ENCODE measurements around the gene ZNF74. TPM values are rescaled to one million over a fixed set of nuclear protein-coding genes. Genes with fewer than 3 reads are reported as not detected.
A peak's percentile ranks its signal among the peaks of the same experiment; 100 is the strongest.

The ZNF74 gene
- total and polyA plus RNA-seq, 8 donors = 5.0 to 9.1 (median 5.7) TPM

GRCh38 chr22:20395907-20396287 lies 1.9 kb downstream of the ZNF74 start:
- no peak for ATAC-seq
- Histone ChIP-seq H3K9me3 (no peaks in the 10 kb centered on the region), H3K36me3 (no peaks in the 10 kb centered on the region), H3K4me1 (peaks cover 0 to 18% (median 14%) of the 10 kb centered on the region in 3 donors), H3K4me3 (no peak overlapping the region), H3K27me3 (no peaks in the 10 kb centered on the region), H3K27ac (no peak overlapping the region)
- 63 to 71% methylated on average over 2 of the region's 2 CpGs for WGBS, 2 donors
- no peak for FAIRE-seq
- intact Hi-C loops (cut with DNase I) = no loop called here
- DNase-seq = no peak
- TF ChIP-seq, protein P1, sequence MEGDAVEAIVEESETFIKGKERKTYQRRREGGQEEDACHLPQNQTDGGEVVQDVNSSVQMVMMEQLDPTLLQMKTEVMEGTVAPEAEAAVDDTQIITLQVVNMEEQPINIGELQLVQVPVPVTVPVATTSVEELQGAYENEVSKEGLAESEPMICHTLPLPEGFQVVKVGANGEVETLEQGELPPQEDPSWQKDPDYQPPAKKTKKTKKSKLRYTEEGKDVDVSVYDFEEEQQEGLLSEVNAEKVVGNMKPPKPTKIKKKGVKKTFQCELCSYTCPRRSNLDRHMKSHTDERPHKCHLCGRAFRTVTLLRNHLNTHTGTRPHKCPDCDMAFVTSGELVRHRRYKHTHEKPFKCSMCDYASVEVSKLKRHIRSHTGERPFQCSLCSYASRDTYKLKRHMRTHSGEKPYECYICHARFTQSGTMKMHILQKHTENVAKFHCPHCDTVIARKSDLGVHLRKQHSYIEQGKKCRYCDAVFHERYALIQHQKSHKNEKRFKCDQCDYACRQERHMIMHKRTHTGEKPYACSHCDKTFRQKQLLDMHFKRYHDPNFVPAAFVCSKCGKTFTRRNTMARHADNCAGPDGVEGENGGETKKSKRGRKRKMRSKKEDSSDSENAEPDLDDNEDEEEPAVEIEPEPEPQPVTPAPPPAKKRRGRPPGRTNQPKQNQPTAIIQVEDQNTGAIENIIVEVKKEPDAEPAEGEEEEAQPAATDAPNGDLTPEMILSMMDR (IDR thresholded peaks at IDR 0.05) = no peak

DNA sequence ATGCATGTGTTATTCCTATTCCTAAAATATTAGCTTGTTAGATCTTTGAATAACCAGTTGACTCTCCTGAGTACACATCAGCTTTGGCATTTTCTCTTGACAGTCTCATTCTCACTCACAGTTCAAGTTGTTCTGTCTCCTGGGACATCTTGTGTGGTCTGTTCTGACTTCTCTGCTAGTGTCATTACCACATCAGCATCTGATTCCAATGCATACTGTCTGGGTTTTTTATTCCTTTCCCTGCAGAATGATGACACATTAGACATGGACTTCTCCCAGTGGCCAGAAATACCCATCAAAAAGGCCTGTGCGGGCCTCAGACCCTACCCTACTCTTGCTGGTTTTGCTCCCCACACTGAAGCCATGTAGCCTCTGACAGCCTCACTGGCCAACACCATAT lies 2.7 kb downstream of the ZNF74 start:
- TF ChIP-seq, protein P1 (IDR thresholded peaks at IDR 0.05) = no peak
- ATAC-seq = no peak

DNA sequence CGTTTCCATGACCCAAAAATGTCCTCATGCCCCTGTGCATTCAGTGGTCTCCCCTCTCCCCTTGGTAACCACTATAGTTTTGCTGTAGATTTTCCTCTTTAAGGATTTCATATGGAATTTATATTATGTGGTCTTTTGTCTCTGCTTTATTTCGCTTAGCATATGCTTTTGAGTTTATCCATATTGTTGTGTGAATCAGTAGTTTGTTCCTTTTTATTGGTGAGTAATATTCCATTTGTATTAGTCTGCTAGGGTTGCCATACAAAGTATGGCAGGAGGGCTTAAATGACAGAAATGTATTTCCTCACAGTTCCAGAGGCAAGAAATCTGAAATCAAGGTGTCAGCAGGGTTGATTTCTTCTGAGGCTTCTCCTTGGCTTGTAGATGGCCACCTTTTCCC lies 3.5 kb downstream of the ZNF74 start:
- H3K4me3 ChIP-seq = no peak overlapping the region
- no peaks in the 10 kb centered on the region for H3K36me3 ChIP-seq
- ATAC-seq (no peak), FAIRE-seq (no peak), DNase-seq (no peak)
- WGBS, 2 donors = 88 to 89% methylated on average over 2 of the region's 2 CpGs
- H3K27me3 ChIP-seq = no peaks in the 10 kb centered on the region
- no peak overlapping the region for H3K27ac ChIP-seq
- H3K9me3 ChIP-seq = no peaks in the 10 kb centered on the region
- TF ChIP-seq, protein P1 (IDR thresholded peaks at IDR 0.05) = no peak
- H3K4me1 ChIP-seq = peaks cover 0 to 18% (median 14%) of the 10 kb centered on the region in 3 donors
- intact Hi-C loops (cut with DNase I) = no loop called here

More for the DNA sequence above, 2.7 kb downstream of the ZNF74 start:
- Histone ChIP-seq H3K4me3 (no peak overlapping the region), H3K36me3 (no peaks in the 10 kb centered on the region), H3K27me3 (no peaks in the 10 kb centered on the region), H3K9me3 (no peaks in the 10 kb centered on the region), H3K4me1 (peaks cover 0 to 18% (median 14%) of the 10 kb centered on the region in 3 donors), H3K27ac (no peak overlapping the region)
- DNase-seq (no peak), FAIRE-seq (no peak)
- 96% methylated on average over 1 of the region's 1 CpG for WGBS, 2 donors
- intact Hi-C loops (cut with DNase I) = no loop called here

DNA sequence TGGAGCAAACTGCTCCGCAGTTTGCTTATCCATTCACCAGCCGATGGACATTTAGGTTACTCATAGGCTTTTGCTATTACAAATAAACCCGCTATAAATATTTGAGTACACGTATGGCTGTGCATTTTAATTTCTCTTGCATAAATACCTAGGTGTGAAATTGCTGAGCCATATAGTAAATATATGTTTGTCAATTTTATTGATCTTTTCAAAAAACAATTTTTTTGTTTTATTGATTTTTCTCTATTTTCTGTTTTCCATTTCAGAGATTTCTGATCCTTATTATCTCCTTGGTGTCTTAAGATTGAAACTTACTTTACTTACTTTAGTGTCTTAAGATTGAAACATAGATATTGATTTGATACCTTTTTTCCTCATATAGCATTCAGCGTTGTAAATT lies 4.5 kb downstream of the ZNF74 start:
- Histone ChIP-seq H3K4me1 (peaks cover 0 to 18% (median 14%) of the 10 kb centered on the region in 3 donors), H3K27me3 (no peaks in the 10 kb centered on the region), H3K9me3 (no peaks in the 10 kb centered on the region), H3K27ac (no peak overlapping the region), H3K36me3 (no peaks in the 10 kb centered on the region), H3K4me3 (no peak overlapping the region)
- FAIRE-seq (no peak), ATAC-seq (no peak), DNase-seq (no peak)
- intact Hi-C loops (cut with DNase I) = no loop called here
- TF ChIP-seq, protein P1 (IDR thresholded peaks at IDR 0.05) = no peak
- WGBS, 2 donors = 94 to 95% methylated on average over 5 of the region's 5 CpGs

DNA sequence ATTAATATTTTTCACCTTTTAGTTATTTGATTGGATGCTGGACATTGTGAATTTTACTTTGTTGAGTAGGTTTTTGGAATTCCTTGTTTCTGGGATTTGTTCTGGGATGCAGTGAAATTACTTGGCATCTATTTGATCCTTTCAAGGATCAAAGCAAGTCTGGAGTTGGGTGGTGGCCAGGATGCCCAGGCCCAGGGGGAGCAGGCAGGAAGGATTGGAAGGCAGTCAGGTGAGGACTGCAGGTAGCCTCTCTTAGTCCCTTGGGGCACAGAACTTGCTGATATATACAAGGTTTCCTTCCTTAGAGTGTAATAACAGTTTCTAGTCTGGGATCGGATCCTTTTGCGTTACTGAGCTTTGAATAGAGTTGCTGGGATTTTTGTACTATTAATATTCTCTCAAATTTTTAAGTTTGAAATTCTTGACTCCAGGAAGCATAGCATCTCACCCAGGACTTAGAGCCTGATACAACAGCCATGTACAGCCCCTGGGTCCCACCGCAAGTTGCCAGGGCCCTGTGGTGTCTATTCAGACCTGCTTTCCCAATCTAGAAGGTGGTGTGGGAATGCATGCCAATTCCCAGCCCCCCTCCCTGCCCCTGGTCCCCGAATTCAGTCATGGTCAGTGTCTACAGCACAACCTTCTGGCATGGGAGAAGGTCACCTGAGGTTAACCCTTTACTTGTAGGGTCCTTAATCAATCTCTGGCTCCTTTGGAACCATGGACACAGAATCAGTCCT lies 6.1 kb downstream of the ZNF74 start:
- no peaks in the 10 kb centered on the region for H3K9me3 ChIP-seq
- 60 to 70% methylated on average over 4 of the region's 4 CpGs for WGBS, 2 donors
- DNase-seq = no peak
- H3K27me3 ChIP-seq = no peaks in the 10 kb centered on the region
- H3K36me3 ChIP-seq = no peaks in the 10 kb centered on the region
- no peak for FAIRE-seq
- intact Hi-C loops (cut with DNase I) = no loop called here
- ATAC-seq = peak in 2 of 4 donors; percentile 37 to 39
- TF ChIP-seq, protein P1 (IDR thresholded peaks at IDR 0.05) = no peak
- no peak overlapping the region for H3K27ac ChIP-seq
- peaks cover 0 to 14% (median 11%) of the 10 kb centered on the region in 3 donors for H3K4me1 ChIP-seq
- H3K4me3 ChIP-seq = no peak overlapping the region
